ENCODE measurements around the gene COA1. TPM values are rescaled to one million over a fixed set of nuclear protein-coding genes. Genes with fewer than 3 reads are reported as not detected.
"Not testable (repeated sequence)": the region's sequence is repeated elsewhere in the genome, so short reads cannot be mapped to it uniquely, and the experiment has no call there.

The COA1 gene
- total RNA-seq (2014; rRNA removed; shearing (Covaris generic)), result 26.1 and 53.4 TPM in 2 replicates
- polyA plus RNA-seq (2016; fragmentation: Nextera tagmentation; extraction: Ambion mirVana), result 54.3 and 59.5 TPM in 2 replicates

- peak; percentile 96 for DNase-seq
- H3K4me1 ChIP-seq (ENCODE audit: insufficient read depth), result peaks cover 7% of the 10 kb centered on the region; the same call in 1 of the 2 replicates
- peak within 1 kb of the TSS; percentile 97 for H3K4me3 ChIP-seq
- H3K27me3 ChIP-seq (replicated peaks; ENCODE audit: insufficient read depth), result no peaks in the 10 kb centered on the region
- peak within 1 kb of the TSS; percentile 90 for H3K9ac ChIP-seq
- no peaks in the 10 kb centered on the region for H3F3A ChIP-seq (ENCODE audit: insufficient read depth)
- H2AFZ ChIP-seq, result peak within 1 kb of the TSS; percentile 99
- H3K9me3 ChIP-seq (ENCODE audit: low read depth), result no peaks in the 10 kb centered on the region
- peaks cover 50% of the 10 kb centered on the region for H3K79me2 ChIP-seq (ENCODE audit: insufficient read depth)
- H4K20me1 ChIP-seq (ENCODE audit: insufficient read depth), result no peaks in the 10 kb centered on the region
- no peaks in the 10 kb centered on the region for H3K36me3 ChIP-seq (ENCODE audit: low read depth)
- WGBS, 2 experiments (ENCODE audit: low coverage in 1 of 2, low lambda C conversion rate in 2 of 2, missing lambda C conversion rate in 2 of 2), result 1 to 2% methylated on average over 62 to 65 of the region's 66 CpGs
- no peaks in the 10 kb centered on the region for H3K9me2 ChIP-seq (ENCODE audit: insufficient read depth)
- TF ChIP-seq EZH2 (IDR thresholded peaks at IDR 0.05; ENCODE audit: insufficient read depth, poor library complexity, severe bottlenecking) (no peak), EZH2phosphoT487 (IDR thresholded peaks at IDR 0.05; ENCODE audit: insufficient read depth, low read depth) (no peak)
- H3K27ac ChIP-seq, result peak within 1 kb of the TSS; percentile 64
- H3K4me2 ChIP-seq (ENCODE audit: unreplicated experiment), result peak within 1 kb of the TSS; percentile 95
- in situ Hi-C loops (cut with MboI), result no loop called here
Observed at GRCh38 chr7:43729214-43729923, at the start of gene COA1. COA1 (minus strand) TSS chr7:43729523; CDS start chr7:43648614, 80,909 bp downstream.

GRCh38 chr7:43778293-43779044, 49.1 kb upstream of the COA1 start:
- H3K9me2 ChIP-seq (ENCODE audit: insufficient read depth); H3K27me3 ChIP-seq (replicated peaks; ENCODE audit: insufficient read depth); H4K20me1 ChIP-seq (ENCODE audit: insufficient read depth); H3K27ac ChIP-seq; H3K9me3 ChIP-seq (ENCODE audit: low read depth); H3K4me3 ChIP-seq; H3K9ac ChIP-seq; H3K79me2 ChIP-seq (ENCODE audit: insufficient read depth); H2AFZ ChIP-seq; H3K4me2 ChIP-seq (ENCODE audit: unreplicated experiment); DNase-seq; H3K36me3 ChIP-seq (ENCODE audit: low read depth); in situ Hi-C loops (cut with MboI): not testable (repeated sequence)
- peaks cover 13% of the 10 kb centered on the region for H3K4me1 ChIP-seq (ENCODE audit: insufficient read depth)
- peaks cover 15% of the 10 kb centered on the region; the same call in 1 of the 2 replicates for H3F3A ChIP-seq (ENCODE audit: insufficient read depth)
- WGBS, 2 experiments (ENCODE audit: low coverage in 1 of 2, low lambda C conversion rate in 2 of 2, missing lambda C conversion rate in 2 of 2), result 81 to 86% methylated on average over 16 to 18 of the region's 18 CpGs

- WGBS, 2 experiments (ENCODE audit: low coverage in 1 of 2, low lambda C conversion rate in 2 of 2, missing lambda C conversion rate in 2 of 2), result 97 to 100% methylated on average over 2 of the region's 2 CpGs
- H2AFZ ChIP-seq; H3K4me2 ChIP-seq (ENCODE audit: unreplicated experiment); DNase-seq; H3K9me3 ChIP-seq (ENCODE audit: low read depth); H3K4me1 ChIP-seq (ENCODE audit: insufficient read depth); in situ Hi-C loops (cut with MboI); H4K20me1 ChIP-seq (ENCODE audit: insufficient read depth); H3K4me3 ChIP-seq; H3K36me3 ChIP-seq (ENCODE audit: low read depth); H3K79me2 ChIP-seq (ENCODE audit: insufficient read depth); H3F3A ChIP-seq (ENCODE audit: insufficient read depth); H3K9me2 ChIP-seq (ENCODE audit: insufficient read depth); H3K27me3 ChIP-seq (replicated peaks; ENCODE audit: insufficient read depth); H3K9ac ChIP-seq; H3K27ac ChIP-seq: not testable (repeated sequence)
Observed at GRCh38 chr7:43775255-43775654, 45.9 kb upstream of the COA1 start.

GRCh38 chr7:43773268-43773667, 43.9 kb upstream of the COA1 start:
- in situ Hi-C loops (cut with MboI); H3K79me2 ChIP-seq (ENCODE audit: insufficient read depth); H3K9me2 ChIP-seq (ENCODE audit: insufficient read depth); H3K4me1 ChIP-seq (ENCODE audit: insufficient read depth); H3K9me3 ChIP-seq (ENCODE audit: low read depth); H3K9ac ChIP-seq; H3K4me2 ChIP-seq (ENCODE audit: unreplicated experiment); DNase-seq; H2AFZ ChIP-seq; H3K27ac ChIP-seq; H3F3A ChIP-seq (ENCODE audit: insufficient read depth); H3K4me3 ChIP-seq; H4K20me1 ChIP-seq (ENCODE audit: insufficient read depth); H3K27me3 ChIP-seq (replicated peaks; ENCODE audit: insufficient read depth); H3K36me3 ChIP-seq (ENCODE audit: low read depth): not testable (repeated sequence)
- 79 to 93% methylated on average over 6 of the region's 6 CpGs for WGBS, 2 experiments (ENCODE audit: low coverage in 1 of 2, low lambda C conversion rate in 2 of 2, missing lambda C conversion rate in 2 of 2)
